MM.1S (cell line): ENCODE results near the gene WDFY1.

Source experiments
- DNase-seq: peaks from one replicate; pipeline ENCODE4 v3.0.0-alpha.2; 2015
- H2AFZ ChIP-seq: fragments of 300-600 bp; sonication (generic); 2 replicates; pipeline ENCODE4 v1.6.0; 2016; ENCODE audit warnings: antibody characterized with exemption, low read length
- H3F3A ChIP-seq: fragments of 300-600 bp; sonication (generic); 2 replicates; pipeline ENCODE4 v1.6.1; 2016; ENCODE audit warnings: mild to moderate bottlenecking, antibody characterized with exemption, low read length, moderate library complexity, mixed read lengths; ENCODE audit not compliant: insufficient read depth
- H3K27ac ChIP-seq: fragments of 300-600 bp; sonication (generic); 2 replicates; pipeline ENCODE4 v1.5.1; 2016; ENCODE audit warnings: mild to moderate bottlenecking, low read length
- H3K27me3 ChIP-seq: fragments of 300-600 bp; sonication (generic); replicated peaks from 2 replicates; pipeline ENCODE4 v1.6.0; 2016; ENCODE audit warnings: low read length; ENCODE audit not compliant: insufficient read depth
- H3K36me3 ChIP-seq: fragments of 300-600 bp; sonication (generic); replicated peaks from 2 replicates; pipeline ENCODE4 v1.6.1; 2016; ENCODE audit warnings: mild to moderate bottlenecking, low read length, mixed read lengths; ENCODE audit not compliant: insufficient read depth
- H3K4me1 ChIP-seq: fragments of 300-600 bp; sonication (generic); 2 replicates; pipeline ENCODE4 v1.6.1; 2016; ENCODE audit warnings: low read length, mixed read lengths
- H3K4me2 ChIP-seq: fragments of 300-600 bp; sonication (generic); 2 replicates; pipeline ENCODE4 v1.6.0; 2016; ENCODE audit warnings: low read depth, low read length
- H3K4me3 ChIP-seq: fragments of 300-600 bp; sonication (generic); 2 replicates; pipeline ENCODE4 v1.5.1; 2016; ENCODE audit warnings: low read length, mixed read lengths
- H3K79me2 ChIP-seq: fragments of 300-600 bp; sonication (generic); 2 replicates; pipeline ENCODE4 v1.6.1; 2016; ENCODE audit warnings: mixed run types, low read length, mixed read lengths
- H3K9ac ChIP-seq: fragments of 300-600 bp; sonication (generic); 2 replicates; pipeline ENCODE4 v1.6.1; 2016; ENCODE audit warnings: low read length, mixed read lengths
- H3K9me2 ChIP-seq: fragments of 300-600 bp; sonication (generic); replicated peaks from 2 replicates; pipeline ENCODE4 v1.6.1; 2016; ENCODE audit warnings: mild to moderate bottlenecking, low read length, mixed read lengths; ENCODE audit not compliant: insufficient read depth
- H3K9me3 ChIP-seq: fragments of 300-600 bp; sonication (generic); replicated peaks from 2 replicates; pipeline ENCODE4 v1.6.1; 2016; ENCODE audit warnings: mild to moderate bottlenecking, low read length, mixed read lengths; ENCODE audit not compliant: insufficient read depth
- H4K20me1 ChIP-seq: fragments of 300-600 bp; sonication (generic); 2 replicates; pipeline ENCODE4 v1.6.1; 2016; ENCODE audit warnings: mild to moderate bottlenecking, low read length, moderate library complexity, mixed read lengths; ENCODE audit not compliant: insufficient read depth
- EZH2 ChIP-seq: fragments of 300-600 bp; sonication (generic); optimal IDR thresholded peaks from 2 replicates; pipeline ENCODE3; 2017; ENCODE audit warnings: low read depth, mild to moderate bottlenecking, antibody characterized with exemption, low read length, mixed read lengths
- EZH2phosphoT487 ChIP-seq: fragments of 300-600 bp; sonication (generic); IDR thresholded peaks from 2 replicates; pipeline ENCODE4 v1.6.1; 2018; ENCODE audit warnings: antibody characterized with exemption, low read length
- TF ChIP-seq, protein P1 (sequence below): fragments of 300-600 bp; sonication (generic); IDR thresholded peaks from 2 replicates; pipeline ENCODE4 v1.5.1; 2016; ENCODE audit warnings: antibody characterized with exemption, low read length, mixed read lengths

Gene WDFY1

DNA sequence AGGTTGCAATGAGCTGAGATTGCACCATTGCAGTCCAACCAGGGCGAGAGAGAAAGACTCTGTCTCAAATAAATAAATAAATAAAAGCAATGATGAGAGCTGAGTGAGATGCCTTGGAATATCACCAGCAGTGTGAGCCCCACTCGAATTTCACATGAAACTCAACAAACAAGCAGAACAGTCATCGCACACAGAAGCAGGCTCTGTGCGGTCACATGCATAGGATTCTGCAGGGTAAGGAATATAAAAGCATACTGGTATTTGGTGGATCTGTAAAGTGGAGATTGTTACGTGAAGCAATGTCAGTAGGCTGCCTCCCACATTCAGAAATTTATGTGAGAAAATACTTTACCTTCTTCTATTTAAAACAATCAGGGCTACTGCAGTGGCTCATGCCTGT lies 89.7 kb downstream of the WDFY1 start:
- Histone ChIP-seq H3K4me2 (no peak overlapping the region), H3F3A (no peaks in the 10 kb centered on the region), H3K4me1 (no peaks in the 10 kb centered on the region), H3K27ac (no peak overlapping the region), H2AFZ (no peak overlapping the region), H3K9me2 (no peaks in the 10 kb centered on the region), H4K20me1 (no peaks in the 10 kb centered on the region), H3K9me3 (no peaks in the 10 kb centered on the region), H3K9ac (no peak overlapping the region), H3K79me2 (no peaks in the 10 kb centered on the region), H3K36me3 (no peaks in the 10 kb centered on the region), H3K4me3 (no peak overlapping the region), H3K27me3 (no peaks in the 10 kb centered on the region)
- no peak for DNase-seq
- no peak for TF ChIP-seq EZH2
- TF ChIP-seq, protein P1, sequence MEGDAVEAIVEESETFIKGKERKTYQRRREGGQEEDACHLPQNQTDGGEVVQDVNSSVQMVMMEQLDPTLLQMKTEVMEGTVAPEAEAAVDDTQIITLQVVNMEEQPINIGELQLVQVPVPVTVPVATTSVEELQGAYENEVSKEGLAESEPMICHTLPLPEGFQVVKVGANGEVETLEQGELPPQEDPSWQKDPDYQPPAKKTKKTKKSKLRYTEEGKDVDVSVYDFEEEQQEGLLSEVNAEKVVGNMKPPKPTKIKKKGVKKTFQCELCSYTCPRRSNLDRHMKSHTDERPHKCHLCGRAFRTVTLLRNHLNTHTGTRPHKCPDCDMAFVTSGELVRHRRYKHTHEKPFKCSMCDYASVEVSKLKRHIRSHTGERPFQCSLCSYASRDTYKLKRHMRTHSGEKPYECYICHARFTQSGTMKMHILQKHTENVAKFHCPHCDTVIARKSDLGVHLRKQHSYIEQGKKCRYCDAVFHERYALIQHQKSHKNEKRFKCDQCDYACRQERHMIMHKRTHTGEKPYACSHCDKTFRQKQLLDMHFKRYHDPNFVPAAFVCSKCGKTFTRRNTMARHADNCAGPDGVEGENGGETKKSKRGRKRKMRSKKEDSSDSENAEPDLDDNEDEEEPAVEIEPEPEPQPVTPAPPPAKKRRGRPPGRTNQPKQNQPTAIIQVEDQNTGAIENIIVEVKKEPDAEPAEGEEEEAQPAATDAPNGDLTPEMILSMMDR, result no peak
- no peak for TF ChIP-seq EZH2phosphoT487

DNA sequence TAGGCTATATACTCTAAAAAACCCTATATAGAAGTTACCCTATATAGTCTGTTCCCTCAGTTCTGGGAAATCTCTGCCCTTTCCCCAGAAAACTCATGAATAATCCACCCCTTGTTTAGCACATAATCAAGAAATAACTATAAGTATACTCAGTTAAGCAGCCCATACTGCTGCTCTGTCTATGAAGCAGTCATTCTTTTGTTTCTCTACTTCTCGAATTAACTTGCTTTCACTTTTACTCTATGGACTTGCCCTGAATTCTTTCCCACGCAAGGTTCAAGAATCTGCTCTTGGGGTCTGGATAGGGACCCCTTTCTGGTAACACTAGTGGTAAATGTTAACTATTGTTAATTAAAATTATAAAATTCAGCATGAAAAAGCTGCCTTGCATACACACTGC lies 90.4 kb downstream of the WDFY1 start:
- DNase-seq, result no peak
- no peaks in the 10 kb centered on the region for H3K4me1 ChIP-seq
- TF ChIP-seq, protein P1, result no peak
- TF ChIP-seq EZH2phosphoT487, result no peak
- TF ChIP-seq EZH2, result no peak
- no peak overlapping the region for H3K27ac ChIP-seq
- H3K4me2 ChIP-seq, result no peak overlapping the region
- no peak overlapping the region for H3K4me3 ChIP-seq
- no peaks in the 10 kb centered on the region for H4K20me1 ChIP-seq
- H3F3A ChIP-seq, result no peaks in the 10 kb centered on the region
- H3K9ac ChIP-seq, result no peak overlapping the region
- no peaks in the 10 kb centered on the region for H3K27me3 ChIP-seq
- no peaks in the 10 kb centered on the region for H3K79me2 ChIP-seq
- H2AFZ ChIP-seq, result no peak overlapping the region
- H3K9me3 ChIP-seq, result no peaks in the 10 kb centered on the region
- no peaks in the 10 kb centered on the region for H3K36me3 ChIP-seq
- no peaks in the 10 kb centered on the region for H3K9me2 ChIP-seq

DNA sequence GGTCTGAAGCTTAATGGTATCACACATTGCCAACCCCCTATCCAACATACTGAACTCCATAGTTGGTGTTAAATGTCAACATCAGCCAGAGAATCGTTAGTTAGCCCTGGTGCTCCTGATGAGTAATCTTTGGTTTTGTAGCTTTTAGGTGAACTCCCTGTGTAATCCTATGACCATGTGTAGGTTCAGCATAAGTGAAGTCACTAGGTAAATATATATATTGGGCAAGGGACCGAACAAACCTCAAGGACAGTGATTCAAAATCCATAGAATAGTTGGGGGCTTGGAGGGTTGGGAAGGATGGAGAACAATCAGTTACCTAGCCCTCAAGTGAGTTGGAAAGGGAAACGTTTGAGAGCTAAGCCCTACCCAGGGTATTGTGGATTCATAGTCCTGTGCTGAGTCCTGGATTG lies 91.7 kb downstream of the WDFY1 start:
- no peak overlapping the region for H3K4me2 ChIP-seq

DNA sequence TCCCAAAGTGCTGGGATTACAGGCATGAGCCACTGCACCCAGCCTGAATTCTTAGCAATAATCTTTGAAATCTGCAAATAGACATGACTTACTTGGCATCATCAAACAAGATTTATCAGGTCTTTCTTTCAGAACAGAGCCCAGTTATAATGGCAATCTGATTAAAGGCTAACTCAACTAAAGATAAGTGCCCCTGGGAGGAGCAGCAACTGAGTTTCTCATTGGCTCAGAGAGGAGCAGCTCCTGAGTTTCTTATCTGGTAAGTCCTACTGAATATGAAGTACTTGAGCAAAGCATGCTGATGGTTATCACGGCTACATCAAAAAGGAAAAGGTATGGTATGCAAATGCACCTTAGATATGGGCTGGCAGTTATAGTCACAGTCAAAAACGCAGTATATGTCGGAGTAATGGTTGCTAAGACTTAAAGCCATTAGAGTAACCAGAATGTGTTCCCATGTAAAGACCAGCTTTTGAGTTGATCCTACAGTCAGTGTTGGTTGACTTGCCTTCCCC lies 92.8 kb downstream of the WDFY1 start:
- no peak overlapping the region for H3K4me2 ChIP-seq
- H4K20me1 ChIP-seq, result no peaks in the 10 kb centered on the region
- no peaks in the 10 kb centered on the region for H3K36me3 ChIP-seq
- no peak overlapping the region for H2AFZ ChIP-seq
- no peak overlapping the region for H3K9ac ChIP-seq
- no peaks in the 10 kb centered on the region for H3K9me3 ChIP-seq
- no peak overlapping the region for H3K27ac ChIP-seq
- no peaks in the 10 kb centered on the region for H3K79me2 ChIP-seq
- H3K4me3 ChIP-seq, result no peak overlapping the region
- TF ChIP-seq, protein P1, result no peak
- TF ChIP-seq EZH2phosphoT487 (no peak), EZH2 (no peak)
- H3K4me1 ChIP-seq, result no peaks in the 10 kb centered on the region
- H3K27me3 ChIP-seq, result no peaks in the 10 kb centered on the region
- no peak for DNase-seq
- no peaks in the 10 kb centered on the region for H3K9me2 ChIP-seq
- no peaks in the 10 kb centered on the region for H3F3A ChIP-seq

More for the DNA sequence above, 91.7 kb downstream of the WDFY1 start:
- Histone ChIP-seq H3K4me1 (no peaks in the 10 kb centered on the region), H3K27me3 (no peaks in the 10 kb centered on the region), H3F3A (no peaks in the 10 kb centered on the region), H3K9me2 (no peaks in the 10 kb centered on the region), H3K9me3 (no peaks in the 10 kb centered on the region), H3K36me3 (no peaks in the 10 kb centered on the region), H2AFZ (no peak overlapping the region), H3K9ac (no peak overlapping the region), H3K27ac (no peak overlapping the region), H4K20me1 (no peaks in the 10 kb centered on the region), H3K4me3 (no peak overlapping the region), H3K79me2 (no peaks in the 10 kb centered on the region)
- no peak for DNase-seq
- TF ChIP-seq EZH2, result no peak
- TF ChIP-seq EZH2phosphoT487, result no peak
